WERI-Rb-1 (cell line): Measurements from ENCODE around the gene TLE7.

Source experiments
- DNase-seq: peaks from one replicate; pipeline ENCODE4 v3.0.0-alpha.2; 2020
- H3K27ac ChIP-seq: fragments of 250-450 bp; sonication (Bioruptor Pico); 2 replicates; pipeline ENCODE4 v1.5.1; 2020; ENCODE audit warnings: mild to moderate bottlenecking, moderate library complexity
- H3K27me3 ChIP-seq: fragments of 250-450 bp; sonication (Bioruptor Pico); 2 replicates; pipeline ENCODE4 v1.5.1; 2021; ENCODE audit warnings: mild to moderate bottlenecking, low read depth, moderate library complexity; ENCODE audit not compliant: insufficient read depth, severe bottlenecking
- H3K36me3 ChIP-seq: fragments of 250-450 bp; sonication (Bioruptor Pico); 2 replicates; pipeline ENCODE4 v1.5.1; 2020; ENCODE audit warnings: mild to moderate bottlenecking, moderate library complexity
- H3K4me3 ChIP-seq: 2 replicates; pipeline ENCODE4 v1.5.1; 2011; ENCODE audit warnings: low read depth, mild to moderate bottlenecking, control low read depth, low read length
- H3K9me3 ChIP-seq: fragments of 250-450 bp; sonication (Bioruptor Pico); 2 replicates; pipeline ENCODE4 v1.5.1; 2021; ENCODE audit warnings: mild to moderate bottlenecking, moderate library complexity; ENCODE audit not compliant: severe bottlenecking
- TF ChIP-seq, protein P1 (sequence below): IDR thresholded peaks from 2 replicates; pipeline ENCODE4 v1.5.1; 2011; ENCODE audit warnings: low read depth, mild to moderate bottlenecking, control low read depth, inconsistent platforms, low read length

TLE7 gene

GRCh38 chr16:71428385-71428784, 13.5 kb downstream of the TLE7 start:
- Histone ChIP-seq H3K27ac (no peak overlapping the region), H3K36me3 (no peaks in the 10 kb centered on the region), H3K9me3 (no peaks in the 10 kb centered on the region), H3K4me3 (no peak overlapping the region), H3K27me3 (no peaks in the 10 kb centered on the region)
- no peak for DNase-seq
- TF ChIP-seq, protein P1, sequence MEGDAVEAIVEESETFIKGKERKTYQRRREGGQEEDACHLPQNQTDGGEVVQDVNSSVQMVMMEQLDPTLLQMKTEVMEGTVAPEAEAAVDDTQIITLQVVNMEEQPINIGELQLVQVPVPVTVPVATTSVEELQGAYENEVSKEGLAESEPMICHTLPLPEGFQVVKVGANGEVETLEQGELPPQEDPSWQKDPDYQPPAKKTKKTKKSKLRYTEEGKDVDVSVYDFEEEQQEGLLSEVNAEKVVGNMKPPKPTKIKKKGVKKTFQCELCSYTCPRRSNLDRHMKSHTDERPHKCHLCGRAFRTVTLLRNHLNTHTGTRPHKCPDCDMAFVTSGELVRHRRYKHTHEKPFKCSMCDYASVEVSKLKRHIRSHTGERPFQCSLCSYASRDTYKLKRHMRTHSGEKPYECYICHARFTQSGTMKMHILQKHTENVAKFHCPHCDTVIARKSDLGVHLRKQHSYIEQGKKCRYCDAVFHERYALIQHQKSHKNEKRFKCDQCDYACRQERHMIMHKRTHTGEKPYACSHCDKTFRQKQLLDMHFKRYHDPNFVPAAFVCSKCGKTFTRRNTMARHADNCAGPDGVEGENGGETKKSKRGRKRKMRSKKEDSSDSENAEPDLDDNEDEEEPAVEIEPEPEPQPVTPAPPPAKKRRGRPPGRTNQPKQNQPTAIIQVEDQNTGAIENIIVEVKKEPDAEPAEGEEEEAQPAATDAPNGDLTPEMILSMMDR: no peak

- DNase-seq: no peak
- Histone ChIP-seq H3K27me3 (no peaks in the 10 kb centered on the region), H3K4me3 (no peak overlapping the region), H3K9me3 (no peaks in the 10 kb centered on the region), H3K27ac (no peak overlapping the region), H3K36me3 (no peaks in the 10 kb centered on the region)
- TF ChIP-seq, protein P1: no peak
Measured at GRCh38 chr16:71426880-71427615, 14.8 kb downstream of the TLE7 start.

GRCh38 chr16:71426069-71426879, 15.6 kb downstream of the TLE7 start:
- Histone ChIP-seq H3K9me3 (no peaks in the 10 kb centered on the region), H3K36me3 (no peaks in the 10 kb centered on the region), H3K27me3 (no peaks in the 10 kb centered on the region), H3K4me3 (peak overlapping the region; percentile 54), H3K27ac (no peak overlapping the region)
- TF ChIP-seq, protein P1: no peak
- DNase-seq: peak; percentile 79

DNA sequence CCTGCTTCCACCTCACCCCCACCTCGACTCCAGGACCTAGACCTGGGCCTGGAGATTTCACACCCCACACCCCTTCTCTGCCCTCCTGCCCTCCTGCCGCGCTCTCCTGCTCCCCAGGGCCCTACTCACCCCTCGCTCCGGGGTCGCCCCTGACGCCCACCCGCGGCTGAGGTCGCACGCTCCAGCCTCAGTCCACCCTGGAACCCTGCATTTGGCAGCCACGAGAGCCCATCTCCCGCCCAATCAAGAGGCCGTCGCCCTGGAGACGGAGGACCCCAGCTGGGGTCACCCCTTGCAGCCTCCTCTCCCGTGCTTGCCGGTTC, 16.1 kb downstream of the TLE7 start:
- TF ChIP-seq, protein P1: no peak

GRCh38 chr16:71424626-71425025, 17.2 kb downstream of the TLE7 start:
- H3K27me3 ChIP-seq: no peaks in the 10 kb centered on the region
- no peak overlapping the region for H3K4me3 ChIP-seq
- no peaks in the 10 kb centered on the region for H3K9me3 ChIP-seq
- TF ChIP-seq, protein P1: no peak
- no peak for DNase-seq
- H3K27ac ChIP-seq: no peak overlapping the region
- H3K36me3 ChIP-seq: no peaks in the 10 kb centered on the region

More for the DNA sequence above, 16.1 kb downstream of the TLE7 start:
- no peak for DNase-seq
- Histone ChIP-seq H3K27me3 (no peaks in the 10 kb centered on the region), H3K9me3 (no peaks in the 10 kb centered on the region), H3K4me3 (peak overlapping the region; percentile 54), H3K36me3 (no peaks in the 10 kb centered on the region), H3K27ac (no peak overlapping the region)
